Hepatocyte (in vitro differentiated cells): ENCODE measurements around the gene IFI44L. TPM values are rescaled to one million over a fixed set of nuclear protein-coding genes. Genes with fewer than 3 reads are reported as not detected.
A peak's percentile ranks its signal among the peaks of the same experiment; 100 is the strongest.

Experiments
- DNase-seq: peaks from one replicate; pipeline ENCODE4 v3.0.0-alpha.2; 2016; ENCODE audit warnings: low spot score
- H2AFZ ChIP-seq: fragments of 200-600 bp; sonication (generic); 2 replicates; pipeline ENCODE4 v1.6.0; 2016; ENCODE audit warnings: antibody characterized with exemption, mild to moderate bottlenecking
- H3K27ac ChIP-seq: fragments of 200-600 bp; sonication (generic); 2 replicates; pipeline ENCODE4 v1.5.1; 2016; ENCODE audit warnings: mild to moderate bottlenecking
- H3K27me3 ChIP-seq: fragments of 200-600 bp; sonication (generic); 2 replicates; pipeline ENCODE4 v1.6.1; 2016
- H3K36me3 ChIP-seq: fragments of 200-600 bp; sonication (generic); replicated peaks from 2 replicates; pipeline ENCODE4 v1.5.1; 2016; ENCODE audit warnings: low read depth; ENCODE audit not compliant: insufficient read depth
- H3K4me1 ChIP-seq: fragments of 200-600 bp; sonication (generic); 2 replicates; pipeline ENCODE4 v1.5.1; 2016; ENCODE audit warnings: mild to moderate bottlenecking, moderate library complexity; ENCODE audit not compliant: insufficient read depth
- H3K4me2 ChIP-seq: fragments of 200-600 bp; sonication (generic); 2 replicates; pipeline ENCODE4 v1.6.0; 2016
- H3K4me3 ChIP-seq: fragments of 200-600 bp; sonication (generic); 2 replicates; pipeline ENCODE4 v1.5.1; 2016; ENCODE audit warnings: mild to moderate bottlenecking
- H3K79me2 ChIP-seq: fragments of 200-600 bp; sonication (generic); 2 replicates; pipeline ENCODE4 v1.6.0; 2017; ENCODE audit warnings: mild to moderate bottlenecking
- H3K9me2 ChIP-seq: fragments of 200-600 bp; sonication (generic); replicated peaks from 2 replicates; pipeline ENCODE4 v1.6.0; 2017; ENCODE audit warnings: mild to moderate bottlenecking; ENCODE audit not compliant: insufficient read depth
- H3K9me3 ChIP-seq: fragments of 200-600 bp; sonication (generic); 2 replicates; pipeline ENCODE4 v1.5.1; 2016; ENCODE audit warnings: low read depth, mild to moderate bottlenecking
- H4K20me1 ChIP-seq: fragments of 200-600 bp; sonication (generic); 2 replicates; pipeline ENCODE4 v1.6.0; 2016; ENCODE audit warnings: mild to moderate bottlenecking; ENCODE audit not compliant: insufficient read depth, poor library complexity, severe bottlenecking
- EZH2 ChIP-seq: fragments of 200-600 bp; sonication (generic); IDR thresholded peaks from 2 replicates; pipeline ENCODE4 v1.6.1; 2016; ENCODE audit warnings: antibody characterized with exemption, mild to moderate bottlenecking, borderline replicate concordance
- EZH2phosphoT487 ChIP-seq: fragments of 200-600 bp; sonication (generic); IDR thresholded peaks from one replicate; pipeline ENCODE4 v1.6.1; 2018; ENCODE audit warnings: antibody characterized with exemption, mild to moderate bottlenecking, low read depth, moderate library complexity; ENCODE audit not compliant: unreplicated experiment, severe bottlenecking
- WGBS: methylation state at CpG from one replicate; pipeline ENCODE4 v1.1.6; 2016; ENCODE audit warnings: low lambda C conversion rate; ENCODE audit errors: missing lambda C conversion rate; 5-methylcytosine and 5-hydroxymethylcytosine counted together
- polyA plus RNA-seq: library from polyadenylated mRNA; unstranded; fragments of >200 nt; fragmentation: Nextera tagmentation; extraction: Ambion mirVana; gene quantifications from 2 replicates; pipeline ENCODE4 v1.2.1, GENCODE V29; 2016
- total RNA-seq: library from RNA; depleted of rRNA; stranded (reverse); fragments of >200 nt; gene quantifications from 2 replicates; pipeline ENCODE4 v1.2.3, GENCODE V29; 2014
- TF ChIP-seq, protein P1 (sequence below): fragments of 200-600 bp; sonication (generic); IDR thresholded peaks from 2 replicates; pipeline ENCODE4 v1.5.1; 2016; ENCODE audit warnings: antibody characterized with exemption, mild to moderate bottlenecking; ENCODE audit not compliant: poor library complexity

The IFI44L gene
- total and polyA plus RNA-seq, 2 experiments from 2014 or later = 0.19 to 2.6 TPM

DNA sequence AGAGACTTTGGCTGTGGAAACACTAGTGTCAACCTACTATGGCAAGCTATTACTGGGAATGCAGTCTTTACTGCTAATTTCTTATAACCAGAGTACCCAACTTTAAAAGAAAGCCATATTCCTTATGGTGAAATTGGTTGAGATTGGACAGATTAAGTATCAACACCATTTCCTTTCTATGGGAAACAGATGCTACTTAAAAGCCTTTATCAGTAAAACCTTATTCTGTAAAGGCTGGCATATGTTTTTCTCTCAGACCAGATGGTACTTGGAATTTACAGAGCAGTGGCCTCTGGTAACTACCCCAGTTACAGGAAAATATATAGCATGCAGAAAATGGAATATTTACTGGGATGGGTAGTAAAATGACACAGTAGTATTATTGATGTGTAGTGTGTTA is 48.2 kb downstream of the IFI44L start:
- H2AFZ ChIP-seq = no peak overlapping the region
- H3K27me3 ChIP-seq = peaks cover 3% of the 10 kb centered on the region
- H3K36me3 ChIP-seq = no peaks in the 10 kb centered on the region
- no peak overlapping the region for H3K4me2 ChIP-seq
- H3K27ac ChIP-seq = no peak overlapping the region
- no peaks in the 10 kb centered on the region for H3K4me1 ChIP-seq
- H3K4me3 ChIP-seq = no peak overlapping the region
- DNase-seq = no peak
- TF ChIP-seq EZH2 = no peak
- TF ChIP-seq, protein P1, sequence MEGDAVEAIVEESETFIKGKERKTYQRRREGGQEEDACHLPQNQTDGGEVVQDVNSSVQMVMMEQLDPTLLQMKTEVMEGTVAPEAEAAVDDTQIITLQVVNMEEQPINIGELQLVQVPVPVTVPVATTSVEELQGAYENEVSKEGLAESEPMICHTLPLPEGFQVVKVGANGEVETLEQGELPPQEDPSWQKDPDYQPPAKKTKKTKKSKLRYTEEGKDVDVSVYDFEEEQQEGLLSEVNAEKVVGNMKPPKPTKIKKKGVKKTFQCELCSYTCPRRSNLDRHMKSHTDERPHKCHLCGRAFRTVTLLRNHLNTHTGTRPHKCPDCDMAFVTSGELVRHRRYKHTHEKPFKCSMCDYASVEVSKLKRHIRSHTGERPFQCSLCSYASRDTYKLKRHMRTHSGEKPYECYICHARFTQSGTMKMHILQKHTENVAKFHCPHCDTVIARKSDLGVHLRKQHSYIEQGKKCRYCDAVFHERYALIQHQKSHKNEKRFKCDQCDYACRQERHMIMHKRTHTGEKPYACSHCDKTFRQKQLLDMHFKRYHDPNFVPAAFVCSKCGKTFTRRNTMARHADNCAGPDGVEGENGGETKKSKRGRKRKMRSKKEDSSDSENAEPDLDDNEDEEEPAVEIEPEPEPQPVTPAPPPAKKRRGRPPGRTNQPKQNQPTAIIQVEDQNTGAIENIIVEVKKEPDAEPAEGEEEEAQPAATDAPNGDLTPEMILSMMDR = no peak
- TF ChIP-seq EZH2phosphoT487 = no peak
- H4K20me1 ChIP-seq = no peaks in the 10 kb centered on the region
- H3K79me2 ChIP-seq = no peaks in the 10 kb centered on the region
- no peaks in the 10 kb centered on the region for H3K9me2 ChIP-seq
- H3K9me3 ChIP-seq = no peaks in the 10 kb centered on the region

DNA sequence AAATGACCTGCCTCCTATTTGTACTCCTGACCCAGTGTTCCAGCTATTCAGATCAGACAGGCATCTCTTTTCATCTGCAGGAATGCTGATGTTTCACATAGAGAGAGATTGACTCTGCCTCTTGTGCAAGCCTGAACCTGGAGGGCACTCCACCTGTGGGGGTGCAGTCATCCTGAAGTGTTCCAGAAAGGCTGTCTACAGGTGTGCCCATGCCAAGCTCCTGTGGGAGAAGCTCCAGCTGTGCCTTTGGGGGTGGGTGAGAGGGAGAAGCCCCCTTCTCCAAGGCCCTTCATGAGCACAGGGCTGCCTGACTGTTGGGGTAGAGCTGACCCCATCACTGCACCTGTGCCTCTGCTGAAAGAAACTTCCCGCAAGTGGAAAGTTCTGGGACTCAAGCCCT is 52.2 kb downstream of the IFI44L start:
- H4K20me1 ChIP-seq = no peaks in the 10 kb centered on the region
- H3K36me3 ChIP-seq = no peaks in the 10 kb centered on the region
- no peaks in the 10 kb centered on the region for H3K9me3 ChIP-seq
- H3K4me1 ChIP-seq = no peaks in the 10 kb centered on the region
- no peak overlapping the region for H3K4me3 ChIP-seq
- no peak for DNase-seq
- H2AFZ ChIP-seq = no peak overlapping the region
- H3K79me2 ChIP-seq = no peaks in the 10 kb centered on the region
- WGBS = 60% methylated on average over 1 of the region's 1 CpG
- H3K9me2 ChIP-seq = no peaks in the 10 kb centered on the region
- no peak overlapping the region for H3K4me2 ChIP-seq
- TF ChIP-seq, protein P1 = no peak
- TF ChIP-seq EZH2 (no peak), EZH2phosphoT487 (no peak)
- H3K27me3 ChIP-seq = no peaks in the 10 kb centered on the region
- H3K27ac ChIP-seq = no peak overlapping the region

DNA sequence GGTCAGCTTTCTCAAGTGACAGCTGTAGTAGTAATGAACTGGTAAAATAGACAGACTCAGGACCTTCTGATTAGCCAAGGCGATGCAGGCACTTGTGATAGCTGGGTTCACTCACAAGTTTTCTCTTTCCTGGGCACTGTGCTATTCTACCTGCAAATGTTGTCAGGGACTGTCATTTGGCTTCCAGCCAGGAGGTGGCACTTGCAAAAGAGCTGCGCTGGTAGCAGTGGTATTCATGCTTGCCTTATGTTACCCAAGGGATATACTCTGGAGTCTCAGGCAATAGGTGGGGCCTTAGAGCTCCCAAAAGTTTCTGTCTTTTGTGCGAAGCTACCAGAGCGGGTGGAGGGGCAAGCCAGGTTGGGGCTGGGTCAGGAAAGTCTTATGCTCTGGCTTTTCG is 52.9 kb downstream of the IFI44L start:
- no peaks in the 10 kb centered on the region for H4K20me1 ChIP-seq
- WGBS = 83% methylated on average over 5 of the region's 5 CpGs
- no peaks in the 10 kb centered on the region for H3K79me2 ChIP-seq
- no peaks in the 10 kb centered on the region for H3K9me2 ChIP-seq
- H3K9me3 ChIP-seq = no peaks in the 10 kb centered on the region
- no peaks in the 10 kb centered on the region for H3K36me3 ChIP-seq
- no peak overlapping the region for H2AFZ ChIP-seq
- H3K4me1 ChIP-seq = no peaks in the 10 kb centered on the region
- no peak overlapping the region for H3K4me3 ChIP-seq
- no peaks in the 10 kb centered on the region for H3K27me3 ChIP-seq
- TF ChIP-seq EZH2phosphoT487 (no peak), EZH2 (no peak)
- TF ChIP-seq, protein P1 = no peak
- no peak overlapping the region for H3K27ac ChIP-seq
- no peak overlapping the region for H3K4me2 ChIP-seq
- peak; percentile 21 for DNase-seq

DNA sequence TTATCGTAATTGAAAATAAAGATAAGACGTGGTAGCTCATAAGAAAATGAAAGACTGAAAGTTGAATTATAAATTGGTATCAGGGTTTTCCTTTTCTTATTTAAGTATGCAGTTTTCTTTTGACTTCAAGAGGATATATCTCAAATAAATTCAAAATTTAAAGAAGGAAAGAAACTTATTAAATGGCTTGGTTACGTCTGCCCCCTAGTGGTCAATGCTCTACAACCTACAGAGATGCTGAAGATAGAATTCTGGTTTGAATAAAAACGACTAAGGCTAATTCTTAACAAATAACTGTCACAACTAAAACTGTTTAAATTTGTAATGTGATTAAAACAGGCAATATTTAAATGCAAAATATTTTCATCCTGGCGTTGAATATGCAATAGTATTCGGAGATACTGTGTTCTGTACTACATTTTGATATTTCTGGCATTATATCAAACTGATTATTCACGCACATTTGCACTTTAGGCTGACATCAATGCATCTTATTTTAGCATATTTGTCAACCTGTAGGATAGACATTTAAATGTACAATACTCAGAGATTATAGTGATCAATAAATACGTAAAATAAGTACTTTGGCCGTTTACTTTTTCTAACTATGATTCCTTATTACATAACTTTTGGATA is 56.2 kb downstream of the IFI44L start:
- Histone ChIP-seq H3K4me3 (no peak overlapping the region), H3K27me3 (no peaks in the 10 kb centered on the region), H3K36me3 (no peaks in the 10 kb centered on the region), H3K4me1 (no peaks in the 10 kb centered on the region), H3K9me2 (no peaks in the 10 kb centered on the region), H3K9me3 (no peaks in the 10 kb centered on the region), H4K20me1 (no peaks in the 10 kb centered on the region), H2AFZ (no peak overlapping the region), H3K4me2 (no peak overlapping the region), H3K79me2 (no peaks in the 10 kb centered on the region), H3K27ac (no peak overlapping the region)
- DNase-seq = peak; percentile 86
- 43% methylated on average over 9 of the region's 9 CpGs for WGBS
- TF ChIP-seq, protein P1 = peak; percentile 95
- TF ChIP-seq EZH2 = no peak
